HG03097 (cell line): ENCODE measurements around the gene ZSWIM4.
"Not testable (repeated sequence)": the region's sequence is repeated elsewhere in the genome, so short reads cannot be mapped to it uniquely, and the experiment has no call there.

Source experiments
- ATAC-seq: cut with Tn5 transposase; IDR thresholded peaks from one replicate; pipeline ENCODE4 v1.9.1; 2021; ENCODE audit not compliant: unreplicated experiment, low FRiP score

Gene ZSWIM4

DNA sequence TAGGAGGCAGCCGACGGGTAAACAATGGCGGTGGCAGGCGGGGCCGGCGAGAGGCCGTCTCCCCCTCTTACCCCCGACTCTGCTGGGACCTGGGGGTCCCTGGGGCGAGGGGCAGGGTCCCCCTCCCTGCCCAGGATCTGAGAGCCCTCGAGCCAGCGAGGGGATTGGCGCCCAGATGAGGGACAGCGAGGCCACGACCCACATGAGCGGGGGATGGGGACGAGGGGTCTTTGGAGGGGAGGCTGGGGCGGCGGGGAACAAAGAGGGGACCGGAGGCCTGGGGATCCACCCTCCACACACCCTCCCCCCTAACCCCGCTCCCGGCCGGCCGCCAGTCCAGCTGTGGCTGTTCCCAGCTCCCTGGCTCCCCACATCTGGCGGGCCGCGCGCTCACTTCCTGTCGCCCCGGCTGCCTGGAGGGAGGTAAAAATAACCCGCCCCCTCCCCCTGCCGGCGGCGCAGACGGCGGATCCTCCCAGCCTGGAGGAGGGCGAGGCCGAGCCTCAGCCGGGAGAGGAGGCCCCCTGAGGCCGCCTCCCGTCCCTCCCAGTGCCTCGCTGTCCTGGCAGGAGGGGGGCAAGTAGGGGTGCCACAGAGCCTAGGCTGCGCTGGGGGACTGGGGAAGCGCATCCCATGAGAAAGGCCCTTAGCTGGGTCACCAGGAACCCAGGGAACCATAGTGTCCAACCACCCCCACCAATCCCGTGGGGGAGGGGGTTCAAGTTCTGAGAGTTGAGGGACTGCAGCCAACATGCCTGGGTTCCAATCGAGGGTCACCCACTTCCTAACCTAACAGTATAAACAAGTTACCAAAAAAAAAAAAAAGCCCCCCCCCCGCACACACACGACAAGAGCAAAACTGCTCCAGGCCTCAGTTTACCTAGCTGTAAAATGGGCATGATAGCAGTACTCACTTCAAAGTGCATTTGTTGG is 52.4 kb downstream of the ZSWIM4 start:
- no peak for ATAC-seq

GRCh38 chr19:13848340-13848677 is 53.1 kb downstream of the ZSWIM4 start:
- no peak for ATAC-seq

DNA sequence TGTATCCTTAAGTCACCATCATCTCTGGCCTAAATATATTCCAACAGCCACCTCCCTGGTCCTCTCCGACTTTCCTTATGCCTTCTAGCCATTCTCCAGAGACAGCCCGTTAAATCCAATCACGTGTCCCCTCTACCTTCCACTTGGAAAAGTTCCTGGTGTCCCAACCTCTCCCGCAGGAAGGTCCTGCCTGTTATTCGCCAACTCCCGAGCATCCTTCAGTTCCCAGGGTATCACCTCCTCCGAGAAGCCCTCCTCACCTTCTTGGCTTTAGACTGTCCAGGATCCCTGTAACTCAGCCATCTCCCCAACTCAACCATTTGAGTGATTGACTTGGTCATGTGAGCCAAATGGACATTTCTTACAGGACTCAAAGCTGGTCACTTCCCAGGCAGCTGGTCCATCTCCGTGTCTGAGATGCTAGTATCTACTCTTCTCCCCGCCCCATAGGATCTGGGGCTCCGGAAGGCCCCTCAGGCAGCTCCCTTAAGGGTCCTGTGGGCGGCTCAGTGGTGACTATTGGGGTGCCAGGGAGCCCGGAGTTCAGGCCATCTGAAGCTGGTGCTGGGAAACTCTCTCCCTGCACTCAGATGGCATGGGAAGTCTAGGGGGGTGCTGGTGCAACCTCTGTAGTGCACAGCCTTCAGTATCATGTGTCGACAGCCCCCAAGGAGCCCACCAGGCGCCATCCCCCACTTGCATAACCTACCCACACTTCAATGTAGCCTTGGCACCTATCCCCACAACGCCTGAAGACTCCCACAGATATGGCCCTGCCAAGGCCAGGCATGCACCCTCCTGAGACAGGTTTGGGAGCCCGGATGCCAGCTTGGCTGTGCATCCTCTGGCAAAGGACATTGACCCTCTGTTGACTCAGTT is 53.8 kb downstream of the ZSWIM4 start:
- no peak for ATAC-seq

DNA sequence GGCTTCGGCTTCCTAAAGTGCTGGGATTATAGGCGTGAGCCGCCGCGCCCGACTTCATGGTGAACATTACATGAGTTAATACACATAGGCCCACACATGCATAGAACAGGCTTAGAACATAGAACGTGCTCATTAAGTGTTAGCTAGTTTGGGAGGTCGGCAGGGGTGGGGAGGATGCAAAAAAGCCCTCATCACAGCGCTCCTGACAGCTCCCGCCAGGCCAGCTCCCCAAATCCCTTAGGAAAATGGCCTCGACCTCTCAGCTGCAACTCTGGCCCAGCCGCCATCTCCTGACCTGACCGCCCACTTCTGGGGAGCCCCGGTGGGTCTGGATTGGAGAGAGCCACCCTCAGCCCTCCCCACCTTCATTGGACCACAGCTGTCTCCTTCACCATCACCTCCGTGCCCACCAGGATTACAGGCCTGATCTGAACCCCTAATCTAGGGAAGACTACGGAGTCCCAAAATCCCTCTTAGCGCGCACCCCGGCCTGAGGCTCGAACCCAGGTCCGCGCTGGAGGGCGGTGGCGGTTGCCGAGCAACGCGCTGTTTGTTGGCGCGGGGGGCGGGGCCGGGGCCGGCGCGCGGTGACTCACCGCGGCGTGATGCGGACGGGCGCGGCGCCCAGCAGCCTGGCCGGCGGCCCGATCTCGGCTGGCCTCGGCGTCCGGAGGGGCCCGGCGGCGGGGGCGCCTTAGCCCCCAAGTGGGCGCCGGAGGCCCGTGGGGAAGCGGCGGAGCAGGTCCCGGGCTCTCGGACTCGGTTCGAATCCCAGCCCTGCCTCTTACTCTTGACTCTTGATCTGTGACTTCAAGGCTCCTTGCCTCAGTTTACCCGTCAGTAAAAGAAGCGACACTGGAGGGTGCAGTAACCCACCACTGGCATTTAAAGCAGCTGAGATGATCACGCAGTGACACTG is 55.0 kb downstream of the ZSWIM4 start:
- ATAC-seq: no peak

DNA sequence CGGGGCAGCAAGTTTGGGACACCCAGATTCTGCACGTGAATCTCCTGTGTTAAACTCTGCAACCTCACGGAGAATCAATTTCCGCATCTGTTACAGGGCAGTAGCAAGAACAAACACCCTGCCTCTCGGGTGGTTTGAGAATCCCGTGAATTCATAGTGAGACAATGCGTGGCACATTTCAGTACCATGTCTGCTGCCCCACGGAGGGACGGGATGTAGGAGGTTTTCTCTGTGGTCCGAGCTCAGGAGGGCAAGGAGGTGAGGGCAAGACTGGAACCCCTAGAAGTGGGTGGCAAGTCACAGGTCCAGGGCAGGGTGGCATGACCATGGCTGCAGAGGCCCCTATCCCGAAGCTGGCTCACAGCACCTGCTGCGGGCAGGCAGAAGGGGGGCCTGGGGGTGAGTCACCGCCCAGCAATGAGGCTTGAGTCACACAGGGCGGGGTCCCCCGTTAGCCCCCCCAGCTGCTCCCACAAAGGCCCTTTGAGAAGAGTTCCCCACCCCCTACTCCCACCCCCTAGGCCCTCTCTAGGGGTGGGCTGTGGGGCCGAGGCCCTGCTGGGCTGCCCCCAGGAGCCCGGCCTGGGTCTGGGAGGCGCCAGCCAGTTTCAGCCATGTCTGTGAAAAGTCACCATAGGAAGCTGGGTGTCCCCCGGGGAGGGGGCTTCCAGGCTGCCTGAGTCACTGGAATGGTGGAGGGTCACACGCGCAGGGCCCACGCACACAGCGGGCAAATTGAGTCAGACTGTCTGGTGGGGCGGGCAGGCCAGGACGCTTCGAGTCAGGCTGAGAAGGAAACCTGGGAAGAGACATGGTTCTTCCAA is 55.9 kb downstream of the ZSWIM4 start:
- ATAC-seq: no peak

DNA sequence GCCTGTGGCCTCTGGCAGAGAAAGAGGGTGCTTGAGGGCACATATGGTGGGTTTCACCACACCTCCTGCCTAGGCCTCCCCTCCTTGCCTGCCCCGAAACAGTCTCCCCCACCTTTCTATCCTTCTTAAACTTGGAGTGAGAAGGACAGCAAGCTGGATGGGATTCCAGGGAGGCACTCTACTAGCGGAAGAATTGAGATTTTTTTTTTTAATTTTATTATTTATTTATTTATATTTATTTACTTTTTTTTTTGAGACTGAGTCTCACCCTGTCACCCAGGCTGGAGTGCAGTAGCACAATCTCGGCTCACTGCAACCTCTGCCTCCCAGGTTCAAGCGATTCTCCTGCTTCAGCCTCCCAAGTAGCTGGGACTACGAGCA is 56.5 kb downstream of the ZSWIM4 start:
- ATAC-seq: not testable (repeated sequence)

- not testable (repeated sequence) for ATAC-seq
Measured at GRCh38 chr19:13852171-13852707, 57.0 kb downstream of the ZSWIM4 start.

DNA sequence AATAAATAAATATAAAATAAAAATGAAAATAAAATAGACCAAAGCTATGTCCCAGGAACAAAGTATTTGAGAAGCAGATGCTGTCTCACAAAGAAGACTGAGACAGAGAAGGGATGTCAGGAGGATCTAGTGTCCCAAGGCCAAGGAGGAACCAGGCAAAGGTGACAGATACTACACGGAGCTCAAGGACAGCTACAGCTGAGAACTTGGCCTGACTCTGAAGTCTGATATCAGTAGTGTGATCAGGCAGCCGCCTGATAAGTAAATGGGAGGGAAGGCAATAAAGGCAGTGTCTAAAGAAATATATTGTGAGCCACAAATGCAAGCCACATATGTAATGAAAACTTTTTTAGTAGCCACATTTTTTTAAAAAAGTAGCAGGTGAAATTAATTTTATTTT is 61.3 kb downstream of the ZSWIM4 start:
- ATAC-seq: no peak

DNA sequence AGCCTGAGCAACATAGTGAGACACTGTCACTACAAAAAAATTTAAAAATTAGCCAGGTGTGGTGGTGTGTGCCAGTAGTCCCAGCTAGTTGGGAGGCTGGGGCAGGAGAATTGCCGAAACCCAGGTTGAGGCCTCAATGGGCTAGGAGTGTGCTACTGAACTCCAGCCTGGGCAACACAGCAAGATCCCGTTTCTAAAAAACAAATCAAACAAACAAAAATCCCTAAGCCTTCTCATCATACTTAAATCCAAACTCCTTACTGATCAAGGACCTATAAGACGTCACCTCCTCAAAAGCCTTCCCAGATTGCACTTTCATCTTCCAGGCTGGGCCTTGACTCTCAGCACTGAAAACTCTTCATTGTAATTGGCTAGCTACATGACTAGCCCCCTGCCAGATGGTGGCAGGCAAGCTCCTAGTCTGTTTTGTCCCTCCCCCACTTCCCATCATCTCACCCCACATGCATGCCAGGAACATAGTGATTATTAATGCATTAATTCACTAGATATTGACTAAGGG is 64.2 kb downstream of the ZSWIM4 start:
- no peak for ATAC-seq

- no peak for ATAC-seq
Measured at GRCh38 chr19:13860679-13861391, 65.6 kb downstream of the ZSWIM4 start.

DNA sequence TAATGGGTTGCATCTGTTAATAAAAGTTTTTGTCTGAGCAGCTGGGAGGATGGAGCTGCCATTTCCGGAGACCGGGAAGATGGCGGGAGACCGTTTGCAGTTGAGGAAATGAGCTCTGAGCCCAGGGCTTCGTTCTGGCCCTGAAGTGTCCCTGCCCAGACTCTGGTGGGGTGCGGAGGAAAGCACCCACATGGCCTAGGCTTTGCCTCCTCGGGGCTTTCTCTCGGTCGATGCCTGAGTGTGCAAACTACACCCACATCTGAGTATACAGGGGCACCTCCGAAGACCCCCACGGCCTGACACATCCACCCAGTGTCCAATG is 66.1 kb downstream of the ZSWIM4 start:
- ATAC-seq: no peak

DNA sequence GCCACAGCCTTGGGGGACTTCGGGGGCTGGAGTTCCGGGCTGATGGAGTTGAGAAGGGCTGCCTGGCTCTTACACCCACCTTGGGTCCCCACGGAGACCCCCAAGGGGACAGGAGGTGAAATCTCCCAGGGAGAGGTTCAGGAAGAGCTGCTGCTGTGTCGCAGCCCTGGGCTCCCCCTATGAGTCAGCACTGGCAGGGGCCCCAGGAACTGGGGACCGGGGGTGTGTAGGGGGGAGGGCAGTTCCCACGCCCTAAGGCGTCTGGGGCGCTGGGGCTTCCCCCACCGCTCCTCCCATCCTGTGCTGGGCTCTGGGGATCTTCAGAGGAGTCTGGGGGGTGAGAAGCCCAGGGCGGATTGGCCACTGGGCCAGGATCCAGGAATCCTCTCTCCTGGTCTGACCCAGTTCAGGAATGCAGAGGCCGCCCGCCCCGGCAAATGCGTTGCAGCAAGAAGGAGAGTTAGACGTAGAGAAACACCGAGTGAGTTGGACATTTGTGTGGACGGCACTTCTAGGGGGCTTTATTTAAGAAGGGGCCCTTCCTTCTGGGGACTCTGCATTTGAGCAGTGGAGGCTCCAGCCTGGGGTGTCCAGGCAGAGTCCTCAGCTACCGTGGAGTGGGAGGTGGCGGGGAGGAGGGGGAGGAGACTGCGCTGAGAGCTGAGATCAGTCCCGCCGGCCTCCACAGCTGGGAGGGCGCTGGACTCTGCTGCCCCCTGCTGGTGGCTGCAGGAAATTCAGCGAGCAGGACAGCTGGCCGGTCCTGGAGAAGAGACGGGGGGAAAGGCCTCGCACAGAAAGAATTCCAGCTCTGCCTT is 66.7 kb downstream of the ZSWIM4 start:
- ATAC-seq: peak; percentile 63

DNA sequence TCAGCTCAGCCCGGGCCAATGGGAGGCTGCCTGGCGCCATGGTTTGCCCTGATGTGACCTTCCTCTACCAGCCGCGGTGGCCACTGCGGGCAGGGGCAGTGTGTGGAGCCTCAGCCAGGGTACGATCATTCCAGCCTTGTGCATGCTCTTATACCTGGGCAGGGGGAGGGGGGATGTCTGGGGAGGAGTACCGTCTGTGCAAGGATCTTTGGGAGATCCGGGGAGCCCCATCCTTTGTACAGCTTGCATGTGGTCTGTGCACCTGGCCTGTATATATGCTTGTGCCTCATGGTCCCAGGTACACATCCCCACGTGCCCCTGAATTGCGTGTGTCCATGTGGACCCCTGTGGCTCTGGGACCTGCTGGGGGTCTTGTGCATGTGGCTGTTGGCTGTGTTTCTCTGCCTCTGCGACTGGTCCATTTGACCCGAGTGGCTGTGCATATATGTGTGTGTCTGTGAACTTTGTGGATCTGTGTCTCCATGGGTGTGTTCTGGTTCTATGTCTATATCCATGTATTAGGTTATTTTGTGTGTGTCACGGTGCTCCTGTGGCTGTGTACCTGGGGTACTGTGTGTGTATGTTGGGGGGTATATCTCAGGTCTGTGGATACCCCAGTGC is 68.9 kb downstream of the ZSWIM4 start:
- ATAC-seq: no peak

GRCh38 chr19:13864667-13865570 is 69.7 kb downstream of the ZSWIM4 start:
- no peak for ATAC-seq

DNA sequence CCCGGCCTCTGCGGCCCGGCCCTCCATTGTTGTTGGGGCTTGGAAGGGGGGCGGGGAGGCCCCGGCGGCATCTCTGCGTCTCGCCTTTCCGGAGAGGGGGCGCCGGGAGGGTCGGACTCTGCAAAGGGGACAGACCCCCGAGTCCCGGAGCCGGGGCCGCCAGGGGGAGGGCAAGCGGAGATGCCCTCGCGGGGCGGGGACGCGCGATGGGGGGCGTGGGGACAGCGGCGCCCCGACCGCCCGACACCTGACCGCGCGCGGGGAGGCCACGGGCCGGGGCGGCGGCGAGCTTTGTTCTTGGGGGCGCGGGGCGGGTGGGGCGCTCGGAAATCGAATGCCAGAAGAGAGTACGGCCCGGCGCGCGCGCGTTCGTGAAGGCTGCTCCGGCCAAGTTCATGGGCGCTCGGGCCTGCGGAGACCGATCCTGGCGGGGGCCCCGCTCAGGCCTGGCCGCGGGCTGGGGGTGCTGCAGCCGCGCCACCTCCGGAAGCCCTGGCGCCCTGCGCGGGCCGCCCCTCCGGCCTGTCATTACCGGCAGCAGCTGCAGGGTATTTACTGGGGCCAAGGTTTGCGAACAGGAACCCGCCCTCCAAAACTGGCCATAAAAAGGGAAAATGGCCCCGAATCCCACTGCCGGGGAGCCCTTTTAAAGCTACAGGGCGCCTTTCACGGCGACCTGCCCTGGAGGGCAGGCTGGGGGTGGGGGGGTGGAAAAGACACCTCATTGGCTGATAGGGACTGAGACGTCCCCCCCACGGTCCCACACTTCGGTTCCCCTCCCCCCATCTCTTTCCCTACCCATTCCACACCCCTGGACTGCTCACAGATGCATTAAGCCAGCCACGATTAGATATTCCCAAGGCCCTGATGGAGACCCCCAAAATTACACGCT is 70.6 kb downstream of the ZSWIM4 start:
- ATAC-seq: no peak
